EH (cell line): ENCODE measurements around the gene MYO5A.
"Not testable (repeated sequence)": the region's sequence is repeated elsewhere in the genome, so short reads cannot be mapped to it uniquely, and the experiment has no call there.

Experiments used
- DNase-seq: peaks from one replicate; pipeline ENCODE4 v3.0.0-alpha.2; 2015; ENCODE audit warnings: low read depth

MYO5A gene

DNA sequence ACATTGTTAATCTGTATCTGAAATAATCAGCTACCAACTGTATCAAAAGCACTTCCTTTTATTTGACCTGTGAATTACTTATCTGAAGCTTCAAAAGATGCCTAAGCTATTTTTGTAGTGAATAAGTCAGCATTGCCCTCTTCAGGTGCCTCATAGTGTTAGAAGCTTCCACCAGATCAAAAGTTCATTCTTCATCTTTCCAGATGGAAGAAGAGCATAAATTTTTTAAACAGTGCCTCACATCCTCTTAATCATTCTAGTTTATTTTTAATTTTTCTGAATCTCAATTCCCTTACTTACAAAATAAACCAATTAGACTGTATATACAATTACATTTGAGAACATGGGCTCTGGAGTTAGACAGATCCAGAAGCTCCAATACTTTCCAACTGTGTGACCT lies 65.0 kb downstream of the MYO5A start:
- DNase-seq: peak; percentile 48

DNA sequence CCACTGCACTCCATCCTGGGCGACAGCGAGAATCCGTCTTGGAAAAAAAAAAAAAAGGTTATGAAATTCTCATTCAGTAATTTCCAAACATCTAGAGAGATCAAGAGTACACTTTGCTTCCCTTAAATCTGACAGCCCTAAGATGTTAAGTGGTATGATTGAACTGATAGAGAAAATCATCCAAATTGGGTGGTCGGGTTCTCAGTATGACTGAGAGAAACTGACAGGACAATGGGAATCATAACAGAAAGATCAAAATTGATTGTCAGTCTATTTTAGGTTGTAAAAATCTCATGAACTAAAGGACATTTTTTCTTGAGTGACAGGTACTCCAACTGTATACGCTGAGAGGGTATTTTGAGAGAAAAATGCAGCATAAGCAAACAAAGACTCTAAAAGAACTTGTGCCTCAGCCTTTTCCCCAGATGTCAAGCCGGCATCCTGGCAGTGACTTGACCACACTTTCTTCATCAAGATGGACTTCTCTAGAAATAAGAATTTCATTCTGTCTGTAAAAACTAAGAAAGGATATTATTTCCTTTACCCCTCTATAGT lies 65.8 kb downstream of the MYO5A start:
- DNase-seq: no peak

DNA sequence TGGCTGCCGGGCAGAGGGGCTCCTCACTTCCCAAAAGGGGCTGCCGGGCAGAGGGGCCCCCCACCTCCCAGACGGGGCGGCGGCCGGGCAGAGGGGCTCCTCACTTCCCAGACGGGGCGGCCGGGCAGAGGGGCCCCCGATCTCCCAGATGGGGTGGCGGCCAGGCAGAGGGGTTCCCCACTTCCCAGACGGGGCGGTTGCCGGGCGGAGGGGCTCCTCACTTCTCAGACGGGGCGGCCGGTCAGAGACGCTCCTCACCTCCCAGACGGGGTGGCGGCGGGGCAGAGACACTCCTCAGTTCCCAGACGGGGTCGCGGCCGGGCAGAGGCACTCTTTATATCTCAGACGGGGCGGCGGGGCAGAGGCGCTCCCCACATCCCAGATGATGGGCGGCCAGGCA lies 69.0 kb downstream of the MYO5A start:
- DNase-seq: not testable (repeated sequence)

DNA sequence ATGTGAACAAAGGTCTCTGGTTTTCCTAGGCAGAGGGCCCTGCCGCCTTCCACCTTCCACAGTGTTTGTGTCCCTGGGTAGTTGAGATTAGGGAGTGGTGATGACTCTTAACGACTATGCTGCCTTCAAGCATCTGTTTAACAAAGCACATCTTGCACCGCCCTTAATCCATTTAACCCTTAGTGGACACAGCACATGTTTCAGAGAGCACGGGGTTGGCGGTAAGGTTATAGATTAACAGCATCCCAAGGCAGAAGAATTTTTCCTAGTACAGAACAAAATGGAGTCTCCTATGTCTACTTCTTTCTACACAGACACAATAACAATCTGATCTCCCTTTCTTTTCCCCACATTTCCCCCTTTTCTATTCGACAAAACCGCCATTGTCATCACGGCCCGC lies 69.4 kb downstream of the MYO5A start:
- not testable (repeated sequence) for DNase-seq

DNA sequence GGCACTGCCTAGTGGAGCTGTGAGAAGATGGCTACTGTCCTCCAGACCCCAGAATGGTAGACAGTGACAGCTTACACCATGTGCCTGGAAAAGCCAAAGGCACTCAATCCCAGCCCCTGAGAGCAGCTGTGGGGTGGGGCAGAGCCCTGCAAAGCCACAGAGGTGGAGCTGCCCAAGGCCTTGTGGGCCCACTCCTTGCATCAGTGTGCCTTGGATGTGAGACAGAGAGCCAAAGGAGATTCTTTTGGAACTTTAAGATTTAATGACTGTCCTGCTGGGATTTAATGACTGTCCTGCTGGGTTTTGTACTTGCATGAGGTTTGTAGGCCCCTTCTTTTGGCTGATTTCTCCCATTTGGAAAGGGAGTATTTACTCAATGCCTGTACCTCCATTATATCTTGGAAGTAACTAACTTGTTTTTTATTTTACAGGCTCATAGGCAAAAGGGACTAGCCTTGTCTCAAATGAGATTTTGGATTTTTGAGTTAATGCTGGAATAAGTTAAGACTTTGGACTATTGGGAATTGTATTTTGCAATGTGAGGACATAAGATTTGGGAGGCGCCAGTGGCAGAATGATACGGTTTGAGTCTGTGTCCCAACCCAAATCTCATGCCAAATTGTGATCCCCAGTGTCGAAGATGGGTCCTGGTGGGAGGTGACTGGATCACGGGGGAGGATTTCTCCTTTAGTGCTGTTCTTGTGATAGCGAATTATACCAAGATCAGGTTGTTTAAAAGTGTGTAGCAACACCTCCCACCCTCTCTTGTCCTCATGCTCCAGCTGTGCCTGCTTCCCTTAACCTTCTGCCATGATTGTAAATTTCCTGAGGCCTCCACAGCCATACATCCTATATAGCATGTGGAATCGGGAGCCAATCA lies 80.4 kb downstream of the MYO5A start:
- DNase-seq: no peak

GRCh38 chr15:52445954-52446353 lies 82.7 kb downstream of the MYO5A start:
- no peak for DNase-seq

DNA sequence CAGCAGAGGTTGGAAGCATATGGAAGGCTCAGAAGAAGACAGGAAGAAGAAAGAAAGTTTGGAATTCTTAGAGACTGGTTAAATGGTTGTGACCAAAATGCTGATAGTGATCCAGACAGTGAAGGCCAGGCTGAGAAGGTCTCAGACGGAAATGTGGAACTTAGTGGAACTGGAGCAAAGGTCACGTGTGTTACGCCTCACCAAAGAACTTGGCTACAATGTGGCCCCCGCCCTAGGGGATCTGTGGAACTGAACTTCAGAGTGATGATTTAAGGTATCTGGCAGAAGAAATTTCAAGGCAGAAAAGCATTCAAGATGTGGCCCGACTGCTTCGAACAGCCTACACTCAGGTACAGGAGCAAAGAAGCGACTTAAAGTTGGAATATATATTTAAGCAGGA lies 83.1 kb downstream of the MYO5A start:
- DNase-seq: no peak

- DNase-seq: not testable (repeated sequence)
Measured at GRCh38 chr15:52443205-52443604, 85.5 kb downstream of the MYO5A start.

- peak; percentile 72 for DNase-seq
Measured at GRCh38 chr15:52441841-52442240, 86.8 kb downstream of the MYO5A start.

- DNase-seq: no peak
Measured at GRCh38 chr15:52440946-52441345, 87.7 kb downstream of the MYO5A start.

- peak; percentile 31 for DNase-seq
Measured at GRCh38 chr15:52440414-52440813, 88.3 kb downstream of the MYO5A start.

GRCh38 chr15:52439470-52439869 lies 89.2 kb downstream of the MYO5A start:
- no peak for DNase-seq

DNA sequence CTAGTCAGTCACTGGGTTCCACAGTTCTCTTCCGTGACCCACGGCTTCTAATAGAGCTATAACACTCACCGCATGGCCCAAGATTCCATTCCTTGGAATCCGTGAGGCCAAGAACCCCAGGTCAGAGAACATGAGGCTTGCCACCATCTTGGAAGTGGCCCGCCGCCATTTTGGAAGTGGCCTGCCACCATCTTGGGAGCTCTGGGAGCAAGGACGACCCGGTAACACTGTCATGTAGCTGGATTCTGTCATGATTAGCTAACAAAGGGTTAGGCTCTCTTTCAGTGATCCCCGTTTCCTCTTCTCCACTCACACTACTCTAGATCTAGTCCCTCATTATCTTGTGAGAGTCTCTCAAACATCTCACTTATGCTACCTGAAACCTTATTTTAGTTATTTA lies 89.6 kb downstream of the MYO5A start:
- DNase-seq: not testable (repeated sequence)

DNA sequence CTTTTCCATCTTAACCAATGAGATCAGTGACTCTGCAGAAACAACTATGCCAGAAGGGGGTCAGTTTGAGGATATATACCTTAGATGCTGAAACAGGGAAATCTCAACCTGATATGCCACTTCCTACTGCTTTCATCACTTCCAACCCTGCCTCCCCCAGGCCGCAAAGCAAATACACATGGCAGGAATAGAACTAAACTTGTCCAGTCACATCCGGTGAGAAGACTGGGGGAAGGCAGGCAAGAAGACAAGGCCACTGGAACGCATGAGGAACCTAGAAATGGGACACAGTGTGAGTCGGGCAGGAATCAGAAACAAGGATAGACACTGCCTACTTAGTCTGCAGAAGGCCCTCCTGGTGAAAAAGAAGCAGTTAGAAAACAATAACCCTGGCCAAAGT lies 90.6 kb downstream of the MYO5A start:
- DNase-seq: no peak

DNA sequence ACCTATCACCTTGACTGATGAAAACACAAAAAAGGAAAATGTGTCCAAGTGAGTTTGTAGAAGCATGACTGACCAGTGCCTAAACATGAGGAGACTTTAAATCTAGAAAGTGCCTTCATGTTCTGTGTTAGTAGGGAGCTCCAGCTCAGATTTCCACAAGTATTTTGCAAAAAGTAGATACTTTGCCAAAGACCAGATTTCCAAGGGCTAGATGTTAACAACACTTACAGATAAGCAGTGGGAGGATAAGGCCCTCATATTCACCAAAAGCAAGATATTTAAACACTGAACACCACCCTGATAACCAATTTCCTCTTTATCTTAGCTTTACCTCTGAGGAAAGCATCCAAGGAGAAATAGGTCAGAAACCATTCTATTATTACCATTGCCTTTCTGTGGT lies 91.0 kb downstream of the MYO5A start:
- no peak for DNase-seq

DNA sequence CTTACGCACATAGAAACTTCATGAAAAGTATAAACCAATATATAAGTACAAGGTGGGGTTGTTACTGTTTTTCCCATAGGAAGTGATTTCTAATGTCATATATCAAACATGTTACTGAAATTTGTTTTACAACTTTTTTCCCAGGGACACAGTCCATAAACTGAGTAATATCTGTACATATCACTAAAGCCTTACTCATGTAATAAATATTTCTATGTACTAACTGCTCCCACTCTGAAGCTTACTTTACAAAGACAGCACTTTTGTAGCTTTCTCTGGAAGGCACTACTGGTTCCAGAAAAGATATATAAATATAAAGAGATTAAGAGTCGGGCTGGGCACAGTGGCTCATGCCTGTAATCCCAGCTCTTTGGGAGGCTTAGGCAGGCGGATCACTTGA lies 91.7 kb downstream of the MYO5A start:
- peak; percentile 59 for DNase-seq

DNA sequence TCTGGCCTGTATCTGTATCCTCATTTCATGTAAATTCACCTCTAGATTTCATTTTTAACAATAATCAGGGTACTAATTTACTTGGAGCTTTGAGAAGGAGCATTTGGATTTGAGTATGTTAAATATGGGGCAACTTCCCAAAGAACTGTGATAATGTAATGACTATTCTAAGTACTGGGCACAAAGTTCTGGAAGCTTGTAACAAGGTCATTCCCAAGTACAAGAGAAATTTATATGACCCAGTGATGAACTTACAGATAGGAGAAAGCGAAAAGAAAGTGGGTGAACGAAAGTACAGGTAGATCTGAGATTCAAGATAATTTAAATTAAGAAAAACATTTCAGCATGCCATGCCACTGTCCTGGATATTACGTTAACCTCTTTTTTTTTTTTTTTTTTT lies 93.8 kb downstream of the MYO5A start:
- DNase-seq: no peak

DNA sequence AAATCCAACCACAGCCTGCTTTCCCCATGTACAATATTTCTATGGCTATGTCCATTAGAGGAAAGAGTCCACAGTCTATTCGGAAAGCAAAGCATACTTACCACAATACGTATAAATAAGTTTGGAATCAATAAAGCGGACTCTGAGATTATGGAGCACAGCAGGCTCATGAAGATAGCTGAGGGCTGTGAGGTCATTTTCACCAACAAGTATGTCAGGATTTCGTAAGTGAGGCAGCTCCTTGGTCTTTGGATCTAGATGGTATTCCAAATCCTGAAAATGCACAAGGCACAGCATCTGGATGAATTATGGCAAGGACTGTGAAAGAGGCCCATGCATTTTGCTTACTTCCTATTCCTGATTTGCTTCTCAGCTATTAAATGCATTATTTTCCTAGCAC lies 100.4 kb downstream of the MYO5A start:
- peak; percentile 26 for DNase-seq

GRCh38 chr15:52427804-52428203 lies 100.9 kb downstream of the MYO5A start:
- DNase-seq: peak; percentile 87

GRCh38 chr15:52424856-52425431 lies 103.7 kb downstream of the MYO5A start:
- no peak for DNase-seq

DNA sequence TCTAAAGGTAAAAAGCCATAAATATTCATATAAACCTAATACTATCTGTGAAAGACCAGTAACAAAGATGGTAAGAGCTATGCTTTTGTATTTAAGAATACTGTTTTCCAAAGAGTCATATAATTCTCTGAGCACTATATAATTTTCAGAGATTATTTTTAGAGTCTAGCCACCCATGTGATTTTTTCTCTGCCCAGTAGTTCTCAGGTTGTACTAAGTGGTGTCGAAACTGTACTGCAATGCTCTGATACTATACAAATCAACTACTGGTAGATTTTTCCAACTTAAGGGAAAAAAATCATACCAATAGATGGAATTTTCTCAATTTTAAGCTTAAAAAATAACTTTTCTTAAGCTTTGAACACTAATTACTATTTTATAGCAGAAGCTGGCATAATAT lies 104.8 kb downstream of the MYO5A start:
- no peak for DNase-seq

DNA sequence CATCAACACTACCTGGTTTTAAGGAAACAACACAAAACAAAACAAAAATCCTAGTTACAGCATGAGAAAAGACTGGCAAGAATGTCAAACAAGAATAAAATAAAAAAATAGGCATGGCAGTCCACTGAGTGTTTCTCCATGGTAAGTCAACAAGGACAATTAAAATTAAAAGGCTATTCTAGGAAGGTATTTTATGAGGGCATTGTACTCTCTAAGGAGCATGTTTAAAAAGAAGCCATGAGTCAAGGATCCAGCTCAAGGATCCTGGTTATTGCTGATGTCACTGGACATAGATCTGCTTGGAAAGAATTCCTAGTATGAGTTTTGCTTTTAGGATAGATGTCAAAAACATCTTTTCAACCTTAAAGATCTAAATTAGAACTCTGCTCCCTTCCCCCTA lies 106.7 kb downstream of the MYO5A start:
- peak; percentile 44 for DNase-seq

DNA sequence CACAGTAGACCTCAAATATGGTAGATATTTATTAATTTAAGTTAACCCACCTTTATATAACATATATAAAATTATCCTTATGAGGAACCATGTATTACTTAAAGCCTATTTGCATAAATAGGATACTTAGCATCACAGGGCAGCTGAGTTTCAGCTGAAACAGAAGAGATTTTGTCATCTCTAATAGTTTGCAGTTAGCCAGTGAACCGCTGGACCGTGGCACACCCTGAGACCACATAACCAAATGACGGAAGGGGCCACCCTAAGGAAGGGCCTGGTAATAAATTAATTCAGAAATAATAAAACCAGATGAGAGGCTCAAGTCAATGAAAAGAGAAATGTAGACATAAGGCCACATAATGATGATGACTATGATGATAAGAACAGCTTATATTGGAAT lies 107.7 kb downstream of the MYO5A start:
- DNase-seq: no peak
